CD4-positive, alpha-beta T cell treated with Interleukin-4 for 1 hour (primary cell): ENCODE data around the gene RBM45.
"Not testable (repeated sequence)": the region's sequence is repeated elsewhere in the genome, so short reads cannot be mapped to it uniquely, and the experiment has no call there.

Source experiments
- DNase-seq, 2 donors: peaks; one replicate each; pipeline ENCODE4 v3.0.0-alpha.2; 2020 to 2022

The RBM45 gene, protein sequence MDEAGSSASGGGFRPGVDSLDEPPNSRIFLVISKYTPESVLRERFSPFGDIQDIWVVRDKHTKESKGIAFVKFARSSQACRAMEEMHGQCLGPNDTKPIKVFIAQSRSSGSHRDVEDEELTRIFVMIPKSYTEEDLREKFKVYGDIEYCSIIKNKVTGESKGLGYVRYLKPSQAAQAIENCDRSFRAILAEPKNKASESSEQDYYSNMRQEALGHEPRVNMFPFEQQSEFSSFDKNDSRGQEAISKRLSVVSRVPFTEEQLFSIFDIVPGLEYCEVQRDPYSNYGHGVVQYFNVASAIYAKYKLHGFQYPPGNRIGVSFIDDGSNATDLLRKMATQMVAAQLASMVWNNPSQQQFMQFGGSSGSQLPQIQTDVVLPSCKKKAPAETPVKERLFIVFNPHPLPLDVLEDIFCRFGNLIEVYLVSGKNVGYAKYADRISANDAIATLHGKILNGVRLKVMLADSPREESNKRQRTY

DNA sequence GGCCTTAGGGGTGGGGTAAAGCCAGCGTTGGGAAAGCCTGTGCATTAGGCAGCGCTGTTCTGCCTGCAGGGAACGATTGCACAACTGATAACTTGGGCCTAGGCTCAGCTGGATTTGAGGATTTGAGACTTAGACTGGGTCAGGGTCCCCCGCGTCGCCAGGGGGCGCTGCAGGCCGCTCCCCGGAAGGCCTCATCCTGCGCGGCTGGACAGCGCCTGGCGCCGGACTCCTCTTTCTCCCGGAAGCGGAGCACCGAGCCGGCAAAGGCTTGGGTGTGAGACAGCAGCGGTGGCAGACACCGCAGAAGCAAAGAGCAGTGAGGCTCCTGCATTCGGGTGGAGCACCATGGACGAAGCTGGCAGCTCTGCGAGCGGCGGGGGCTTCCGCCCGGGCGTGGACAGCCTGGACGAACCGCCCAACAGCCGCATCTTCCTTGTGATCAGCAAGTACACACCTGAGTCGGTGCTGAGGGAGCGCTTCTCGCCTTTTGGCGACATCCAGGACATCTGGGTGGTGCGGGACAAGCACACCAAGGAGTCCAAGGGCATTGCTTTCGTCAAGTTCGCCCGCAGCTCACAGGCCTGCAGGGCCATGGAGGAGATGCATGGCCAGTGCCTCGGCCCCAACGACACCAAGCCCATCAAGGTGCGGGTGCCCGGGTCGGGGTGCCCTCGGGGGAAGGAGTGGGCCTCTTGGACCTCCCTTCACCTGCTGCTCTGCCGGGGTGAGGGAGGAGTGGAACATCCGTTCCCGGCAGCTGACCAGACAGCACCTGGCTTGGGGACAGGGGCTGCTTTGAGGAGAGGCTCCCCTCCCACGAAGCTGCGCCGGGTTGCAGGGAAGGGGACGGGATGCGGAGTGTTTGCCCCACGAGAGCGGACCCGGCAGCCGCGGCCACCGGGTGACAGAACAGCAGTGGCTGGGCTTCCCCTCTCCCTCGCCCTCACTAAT is at the start of gene RBM45:
TSS of gene RBM45 (plus strand) at position 236 of the 951 bp plus-strand sequence. CDS start at position 346, 110 bp downstream.
- peak; percentile 84 to 87 for DNase-seq

GRCh38 chr2:178066324-178066723 is 45.9 kb upstream of the RBM45 start:
- DNase-seq, result no peak

GRCh38 chr2:178066890-178067669 is 45.2 kb upstream of the RBM45 start:
- DNase-seq, result no peak

DNA sequence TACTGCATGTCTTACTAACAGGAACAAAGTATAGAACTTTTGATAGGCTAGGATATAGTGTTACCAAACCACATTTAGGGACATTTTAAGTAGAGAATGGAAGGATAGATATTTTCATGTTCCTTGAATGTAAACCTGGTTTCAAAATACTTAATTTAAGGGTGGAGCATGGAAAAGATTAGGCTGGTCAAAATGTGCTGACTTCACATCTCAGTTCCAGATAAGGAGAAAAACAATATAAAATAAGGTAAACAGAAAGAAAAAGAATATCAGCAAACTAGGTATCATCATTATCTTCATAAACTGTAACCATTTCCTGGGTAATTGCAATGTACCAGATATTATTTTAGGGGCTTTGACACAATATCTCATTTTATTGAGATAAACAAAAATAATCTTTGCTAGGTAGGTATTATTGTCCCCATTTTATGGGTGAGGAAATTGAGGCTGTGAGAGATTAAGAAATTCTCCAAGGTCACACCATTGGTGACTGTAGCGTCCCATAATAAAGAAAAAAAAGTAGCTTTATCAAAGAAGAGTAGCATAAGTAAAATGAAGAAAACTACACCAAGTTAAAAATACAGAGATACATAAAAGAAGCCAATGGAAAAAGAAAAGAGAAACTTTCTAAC is 43.3 kb upstream of the RBM45 start:
- no peak for DNase-seq

GRCh38 chr2:178069551-178069950 is 42.7 kb upstream of the RBM45 start:
- DNase-seq, result no peak

- no peak for DNase-seq
Observed at GRCh38 chr2:178070824-178071223, 41.4 kb upstream of the RBM45 start.

- DNase-seq, result no peak
Observed at GRCh38 chr2:178072000-178072382, 40.2 kb upstream of the RBM45 start.

DNA sequence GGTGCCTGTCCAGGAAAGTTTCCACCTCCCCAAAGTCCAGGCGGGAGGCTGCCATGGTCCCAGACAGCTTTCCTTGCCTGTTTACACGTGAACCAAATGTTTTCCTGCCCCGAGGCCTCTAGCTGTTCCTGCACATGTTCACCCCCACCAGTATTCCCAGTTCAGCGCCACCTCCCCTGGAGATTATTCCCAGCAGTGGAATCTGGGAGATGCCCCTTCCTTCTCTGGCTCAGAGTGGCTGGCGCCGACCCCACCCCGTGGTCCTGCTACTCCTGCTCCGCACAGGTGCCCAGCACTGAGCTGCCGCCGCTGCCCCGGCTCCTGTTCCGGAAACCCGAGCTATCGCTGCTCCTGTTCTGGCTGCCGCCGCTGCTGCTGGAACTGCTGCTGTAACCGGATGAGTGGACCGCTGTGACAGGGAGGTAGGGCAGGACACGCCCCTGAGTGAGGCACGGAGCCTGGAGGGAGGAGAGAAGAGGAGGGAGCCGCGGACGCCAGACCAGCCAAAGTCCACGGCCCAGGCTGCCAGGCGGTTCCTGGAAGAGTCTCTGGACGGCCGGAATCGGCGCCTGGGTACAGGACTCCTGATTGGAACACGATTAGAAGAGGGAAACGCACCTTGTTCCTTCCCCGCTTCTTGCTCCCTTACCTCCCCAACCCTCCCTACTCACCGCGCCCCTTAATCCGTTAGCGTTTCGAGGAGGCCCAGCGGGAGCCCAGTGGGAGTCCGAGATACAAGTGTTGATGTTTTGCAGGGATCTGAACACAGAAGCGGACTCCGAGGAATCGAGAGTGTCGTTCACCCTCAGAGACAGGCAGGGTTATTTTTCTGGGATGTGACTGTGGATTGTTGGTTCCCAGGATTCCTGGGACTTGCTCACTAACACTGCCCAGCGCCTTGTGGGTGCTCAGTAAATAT is 39.6 kb upstream of the RBM45 start, which contains the start of gene PDE11A:
TSS of gene PDE11A (minus strand) at position 395 of the 919 bp plus-strand sequence. CDS start at position 55, 340 bp downstream.
- DNase-seq, result peak; percentile 4 to 12

DNA sequence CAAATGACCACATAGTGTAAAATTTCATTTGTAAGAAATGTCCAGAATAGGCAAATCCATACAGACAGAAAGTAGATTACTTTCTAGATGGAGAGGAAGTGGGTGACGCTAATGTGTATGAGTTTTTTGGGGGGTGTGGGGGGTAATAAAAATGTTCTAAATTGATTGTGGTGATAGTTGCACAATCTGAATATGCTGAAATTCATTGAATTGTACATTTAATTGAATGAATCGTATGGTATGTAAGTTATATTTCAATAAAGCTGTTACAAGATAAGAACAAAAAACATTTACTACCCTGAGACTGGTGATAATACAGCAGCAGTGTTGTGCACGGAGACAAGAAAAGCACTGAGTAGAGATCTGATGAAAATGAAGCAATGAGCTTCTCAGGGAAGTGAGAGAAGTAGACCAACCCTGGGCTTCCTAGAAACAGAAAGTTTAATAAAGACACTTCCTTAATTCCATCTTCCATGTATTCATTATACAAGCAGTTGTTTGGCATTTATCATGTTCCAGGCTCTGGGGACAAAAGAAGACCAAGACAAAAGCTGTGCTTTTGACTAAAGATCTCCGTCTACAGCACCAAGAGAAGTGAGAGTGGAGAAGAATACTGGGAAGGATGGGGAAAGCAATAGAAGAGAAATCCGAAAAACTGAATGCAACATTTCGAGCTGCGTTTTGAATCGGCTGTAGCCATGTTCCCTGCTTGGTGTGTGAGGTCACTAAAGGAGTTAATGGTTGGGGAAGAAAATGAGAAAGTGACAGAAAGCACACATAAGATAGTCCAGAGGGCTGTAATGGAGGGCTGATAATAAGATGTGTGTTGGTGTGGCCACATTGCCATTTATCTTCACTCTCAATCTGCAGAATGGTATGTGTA is 37.9 kb upstream of the RBM45 start:
- no peak for DNase-seq

DNA sequence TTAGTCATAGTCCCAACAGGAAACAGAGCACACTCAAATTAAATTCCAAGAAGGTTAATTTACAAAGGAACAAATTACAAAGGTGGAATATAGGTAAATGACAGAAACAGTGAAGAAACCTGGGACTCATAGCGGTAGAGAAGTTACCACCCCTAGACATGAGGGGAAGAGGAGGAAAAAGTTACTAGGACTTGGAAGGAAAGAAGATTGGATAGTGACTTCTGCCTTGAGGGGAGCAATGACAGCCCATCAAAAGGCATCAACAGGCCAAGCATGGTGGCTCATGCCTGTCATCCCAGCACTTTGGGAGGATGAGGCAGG is 37.3 kb upstream of the RBM45 start:
- no peak for DNase-seq

DNA sequence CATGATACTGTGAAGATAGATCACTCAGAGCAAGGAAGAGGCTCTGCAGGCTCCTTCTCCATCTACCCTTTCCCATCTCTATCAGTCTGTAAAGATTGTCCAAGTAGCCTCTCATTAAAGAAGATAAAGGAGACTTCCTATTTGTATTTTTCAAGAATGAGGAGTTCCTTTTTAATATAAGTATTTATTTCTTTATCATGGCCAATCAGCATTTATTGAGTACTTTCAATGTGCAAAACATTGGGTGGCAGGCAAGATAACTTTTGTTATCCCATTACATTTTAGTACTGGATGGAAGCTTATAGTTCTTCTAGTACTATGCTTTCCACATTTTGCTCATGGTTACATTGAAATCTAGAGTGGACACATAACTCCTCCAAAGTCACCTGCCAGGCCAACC is 36.1 kb upstream of the RBM45 start:
- DNase-seq, result no peak

DNA sequence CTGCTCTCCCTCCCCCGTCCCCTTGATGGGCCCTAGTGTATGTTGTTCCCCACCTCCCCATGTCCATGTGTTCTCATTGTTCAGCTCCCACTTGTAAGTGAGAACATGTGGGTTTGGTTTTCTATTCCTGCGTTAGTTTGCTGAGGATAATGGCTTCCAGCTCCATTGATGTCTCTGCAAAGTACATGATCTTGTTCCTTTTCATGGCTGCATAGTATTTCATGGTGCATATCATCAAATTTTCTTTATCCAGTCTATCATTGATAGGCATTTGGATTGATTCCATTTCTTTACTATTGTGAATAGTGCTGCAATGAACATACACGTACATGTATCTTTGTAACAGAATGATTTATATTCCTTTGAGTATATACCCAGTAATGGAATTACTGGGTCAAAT is 33.0 kb upstream of the RBM45 start:
- not testable (repeated sequence) for DNase-seq

GRCh38 chr2:178082408-178083045 is 29.7 kb upstream of the RBM45 start:
- DNase-seq, result no peak

GRCh38 chr2:178084273-178084672 is 28.0 kb upstream of the RBM45 start:
- DNase-seq, result no peak

DNA sequence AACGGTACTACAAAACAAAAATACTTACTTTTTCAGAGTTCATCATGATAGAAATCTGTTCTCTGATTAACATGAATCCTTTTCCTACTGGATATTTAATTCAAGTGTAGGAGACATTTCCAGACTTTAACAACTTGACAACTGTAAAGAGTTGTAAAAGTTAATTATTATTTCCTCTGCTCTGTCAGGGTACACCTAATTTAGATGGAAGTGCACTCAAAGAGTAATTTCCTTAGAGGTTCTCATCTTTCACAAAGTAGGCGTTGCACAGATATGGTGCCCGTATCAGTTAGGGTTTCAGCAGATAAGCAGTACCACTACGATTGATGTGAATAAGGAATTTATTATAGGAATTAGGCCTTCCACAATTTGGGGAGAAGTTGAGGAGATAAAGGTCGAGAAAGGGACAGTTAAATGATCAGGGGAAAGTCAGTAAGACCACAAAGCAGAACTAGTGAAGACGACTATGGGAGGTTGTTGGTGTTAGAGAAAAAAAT is 23.4 kb upstream of the RBM45 start:
- DNase-seq, result no peak

DNA sequence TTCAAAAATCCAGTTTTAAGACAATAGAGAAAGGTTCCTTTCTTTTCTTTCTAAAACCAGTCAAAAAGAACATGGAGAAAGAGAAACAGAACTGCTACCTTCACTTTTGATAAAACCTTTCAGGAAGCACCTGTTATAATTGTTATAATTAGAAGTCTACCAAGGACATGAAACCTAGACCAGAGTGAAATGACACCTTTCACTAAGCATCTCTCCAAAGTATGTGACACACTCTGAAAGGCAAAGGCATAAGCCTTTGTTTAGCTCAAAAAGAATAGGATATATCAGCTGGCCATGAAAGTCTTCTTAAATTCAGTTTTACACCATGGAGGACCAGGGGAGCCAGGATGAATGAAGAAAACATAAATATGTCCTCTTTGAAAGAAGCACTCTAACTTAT is 18.8 kb upstream of the RBM45 start:
- no peak for DNase-seq

GRCh38 chr2:178101321-178102079 is 10.7 kb upstream of the RBM45 start:
- no peak for DNase-seq

DNA sequence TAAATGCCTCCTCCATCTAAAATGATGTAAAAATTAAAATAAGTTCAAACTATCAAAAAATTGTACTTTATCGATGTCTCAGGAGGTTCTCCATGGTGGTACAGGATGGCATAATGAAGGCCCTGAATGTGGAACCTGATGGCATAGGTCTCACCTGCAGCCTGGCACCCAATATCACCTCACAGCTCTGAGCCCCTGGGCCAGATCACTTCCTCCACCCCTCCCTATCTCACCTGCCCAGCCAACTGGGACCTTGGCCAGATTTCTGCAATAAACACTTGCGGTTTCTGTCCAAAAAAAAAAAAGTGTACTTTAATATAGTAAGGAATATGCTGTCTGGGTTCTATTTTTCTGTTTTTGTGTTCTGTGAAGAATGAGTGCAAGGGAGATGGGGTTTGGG is 6.7 kb upstream of the RBM45 start:
- DNase-seq, result no peak

- no peak for DNase-seq
Observed at GRCh38 chr2:178106053-178106452, 6.2 kb upstream of the RBM45 start.
